A673 (cell line): ENCODE results near the gene SNED1.

Experiments used
- CTCF ChIP-seq: fragments of 300-800, 200-600 bp; sonication (generic); conservative IDR thresholded peaks from 2 replicates; pipeline ENCODE4 v1.5.1; 2017; ENCODE audit warnings: low read depth, mild to moderate bottlenecking, antibody characterized with exemption, low read length, moderate library complexity, mixed read lengths
- EZH2 ChIP-seq: fragments of 200-600 bp; sonication (generic); IDR thresholded peaks from 2 replicates; pipeline ENCODE4 v1.6.1; 2017; ENCODE audit warnings: borderline replicate concordance, low read depth, mild to moderate bottlenecking, mixed read lengths, antibody characterized with exemption, low read length; ENCODE audit not compliant: poor library complexity, severe bottlenecking

GRCh38 chr2:241068942-241069810 is 70.8 kb downstream of the SNED1 start:
- TF ChIP-seq CTCF (no peak), EZH2 (no peak)
